NCI-H1092 (cell line): Measurements from ENCODE around the gene KLF13.

Source experiments
- DNase-seq: peaks from one replicate; lab custom pipeline; 2025; lab: John Stamatoyannopoulos, UW

KLF13 gene

GRCh38 chr15:31401282-31401681 lies 74.6 kb downstream of the KLF13 start:
- DNase-seq: no peak

- DNase-seq: no peak
These were observed 75.4 kb downstream of the KLF13 start for GRCh38 chr15:31402003-31402402.

GRCh38 chr15:31402511-31403056 lies 75.9 kb downstream of the KLF13 start:
- no peak for DNase-seq

GRCh38 chr15:31403096-31403495 lies 76.5 kb downstream of the KLF13 start:
- DNase-seq: no peak

- no peak for DNase-seq
These were observed 77.0 kb downstream of the KLF13 start for GRCh38 chr15:31403606-31404005.

GRCh38 chr15:31404345-31404744 lies 77.7 kb downstream of the KLF13 start:
- no peak for DNase-seq

- DNase-seq: no peak
These were observed 78.7 kb downstream of the KLF13 start for GRCh38 chr15:31405200-31405920.

- no peak for DNase-seq
These were observed 80.7 kb downstream of the KLF13 start for GRCh38 chr15:31407376-31407775.

- DNase-seq: no peak
These were observed 81.2 kb downstream of the KLF13 start for GRCh38 chr15:31407851-31408250.

- no peak for DNase-seq
These were observed 82.1 kb downstream of the KLF13 start for GRCh38 chr15:31408724-31409123.

GRCh38 chr15:31409171-31409570 lies 82.5 kb downstream of the KLF13 start:
- no peak for DNase-seq

GRCh38 chr15:31412824-31413223 lies 86.2 kb downstream of the KLF13 start:
- DNase-seq: no peak

GRCh38 chr15:31415201-31415600 lies 88.6 kb downstream of the KLF13 start:
- no peak for DNase-seq

- no peak for DNase-seq
These were observed 93.2 kb downstream of the KLF13 start for GRCh38 chr15:31419820-31420219.

- DNase-seq: no peak
These were observed 100.8 kb downstream of the KLF13 start for GRCh38 chr15:31427411-31427810.
